ENCODE results near the gene NKIRAS1. TPM values are rescaled to one million over a fixed set of nuclear protein-coding genes. Genes with fewer than 3 reads are reported as not detected.

The NKIRAS1 gene
- total and polyA plus RNA-seq, 2 experiments from 2014 or later: 9.2 to 9.7 TPM

GRCh38 chr3:23867838-23868237 lies 49.0 kb downstream of the NKIRAS1 start:
- Mint-ChIP-seq H3K27me3 (ENCODE audit: insufficient read depth, low read depth, poor library complexity) (no peaks in the 10 kb centered on the region), H3K27ac (no peak overlapping the region), H3K4me1 (peaks cover 42% of the 10 kb centered on the region), H3K4me3 (no peak overlapping the region), H3K36me3 (ENCODE audit: low read depth) (peaks cover 19% of the 10 kb centered on the region; the same call in 2 of the 3 replicates), H3K9me3 (no peaks in the 10 kb centered on the region)
- H3K4me1 ChIP-seq (ENCODE audit: insufficient read depth): peaks cover 22% of the 10 kb centered on the region
- H3F3A ChIP-seq (replicated peaks; ENCODE audit: low read depth): peaks cover 8% of the 10 kb centered on the region; the same call in 1 of the 2 replicates
- no peak overlapping the region for H3K4me2 ChIP-seq
- ATAC-seq: no peak
- no peak overlapping the region for H3K27ac ChIP-seq (ENCODE audit: low read depth)
- H3K79me2 ChIP-seq (replicated peaks; ENCODE audit: insufficient read depth): peaks cover 81% of the 10 kb centered on the region
- no peak overlapping the region for H3K4me3 ChIP-seq
- TF ChIP-seq REST (IDR thresholded peaks at IDR 0.05; ENCODE audit: unreplicated experiment) (no peak), POLR2AphosphoS5 (IDR thresholded peaks at IDR 0.05; ENCODE audit: low read depth) (no peak), ZNF462 (CRISPR knock-in tag; IDR thresholded peaks at IDR 0.05) (no peak)
- DNase-seq (ENCODE audit: low spot score): no peak
- no peak overlapping the region for H2AFZ ChIP-seq
- peaks cover 22% of the 10 kb centered on the region; the same call in 1 of the 2 replicates for H4K20me1 ChIP-seq (replicated peaks; ENCODE audit: insufficient read depth)
- no peaks in the 10 kb centered on the region for H3K27me3 ChIP-seq (ENCODE audit: insufficient read depth)
- H3K36me3 ChIP-seq (ENCODE audit: insufficient read depth): no peaks in the 10 kb centered on the region
- no peaks in the 10 kb centered on the region for H3K9me2 ChIP-seq (ENCODE audit: insufficient read depth)

Measured in GM23338 (cell line).